Endothelial cell of umbilical vein (primary cell): ENCODE data around the gene PATE3.

Source experiments
- EZH2 ChIP-seq: IDR thresholded peaks from 2 replicates; pipeline ENCODE4 v1.6.1; 2012; ENCODE audit warnings: borderline replicate concordance, low read depth, mild to moderate bottlenecking, moderate library complexity, low read length, inconsistent platforms; ENCODE audit not compliant: severe bottlenecking
- FOS ChIP-seq: IDR thresholded peaks from 2 replicates; pipeline ENCODE4 v1.6.1; 2011; ENCODE audit warnings: mild to moderate bottlenecking, low read length, moderate library complexity, borderline replicate concordance; ENCODE audit not compliant: insufficient read depth
- GATA2 ChIP-seq: IDR thresholded peaks from 2 replicates; pipeline ENCODE4 v1.7.0; 2011; ENCODE audit warnings: low read depth, mild to moderate bottlenecking, moderate library complexity, mixed read lengths, low read length; ENCODE audit not compliant: insufficient read length, insufficient read depth
- JUN ChIP-seq: IDR thresholded peaks from 2 replicates; pipeline ENCODE4 v1.6.1; 2011; ENCODE audit warnings: borderline replicate concordance, low read depth; ENCODE audit not compliant: insufficient read length, insufficient read depth
- MAX ChIP-seq: IDR thresholded peaks from 2 replicates; pipeline ENCODE4 v1.6.1; 2011; ENCODE audit not compliant: insufficient read depth, insufficient read length
- MYC ChIP-seq: IDR thresholded peaks from one replicate; pipeline ENCODE4 v1.6.1; 2011; ENCODE audit warnings: mild to moderate bottlenecking, low read depth, low read length
- POLR2A ChIP-seq: IDR thresholded peaks from 2 replicates; pipeline ENCODE4 v1.6.1; 2012; ENCODE audit warnings: low read depth, mild to moderate bottlenecking, control low read depth, low read length
- POLR2AphosphoS5 ChIP-seq: IDR thresholded peaks from 2 replicates; pipeline ENCODE4 v1.6.1; 2012; ENCODE audit warnings: low read depth, mild to moderate bottlenecking, control low read depth, low read length, moderate library complexity; ENCODE audit not compliant: insufficient read depth
- TF ChIP-seq, protein P1 (sequence below), 2 donors: IDR thresholded peaks; 1 replicate in 1 of 2; 2 replicates in 1 of 2; pipeline ENCODE4 v1.5.1; 2011; ENCODE audit warnings: low read length in 2 of 2, mild to moderate bottlenecking in 2 of 2, moderate library complexity in 2 of 2, control low read depth in 1 of 2, inconsistent platforms in 1 of 2, low read depth in 1 of 2; ENCODE audit not compliant: insufficient read depth in 1 of 2; ENCODE audit errors: extremely low read depth in 1 of 2

- TF ChIP-seq, protein P1, sequence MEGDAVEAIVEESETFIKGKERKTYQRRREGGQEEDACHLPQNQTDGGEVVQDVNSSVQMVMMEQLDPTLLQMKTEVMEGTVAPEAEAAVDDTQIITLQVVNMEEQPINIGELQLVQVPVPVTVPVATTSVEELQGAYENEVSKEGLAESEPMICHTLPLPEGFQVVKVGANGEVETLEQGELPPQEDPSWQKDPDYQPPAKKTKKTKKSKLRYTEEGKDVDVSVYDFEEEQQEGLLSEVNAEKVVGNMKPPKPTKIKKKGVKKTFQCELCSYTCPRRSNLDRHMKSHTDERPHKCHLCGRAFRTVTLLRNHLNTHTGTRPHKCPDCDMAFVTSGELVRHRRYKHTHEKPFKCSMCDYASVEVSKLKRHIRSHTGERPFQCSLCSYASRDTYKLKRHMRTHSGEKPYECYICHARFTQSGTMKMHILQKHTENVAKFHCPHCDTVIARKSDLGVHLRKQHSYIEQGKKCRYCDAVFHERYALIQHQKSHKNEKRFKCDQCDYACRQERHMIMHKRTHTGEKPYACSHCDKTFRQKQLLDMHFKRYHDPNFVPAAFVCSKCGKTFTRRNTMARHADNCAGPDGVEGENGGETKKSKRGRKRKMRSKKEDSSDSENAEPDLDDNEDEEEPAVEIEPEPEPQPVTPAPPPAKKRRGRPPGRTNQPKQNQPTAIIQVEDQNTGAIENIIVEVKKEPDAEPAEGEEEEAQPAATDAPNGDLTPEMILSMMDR (IDR thresholded peaks at IDR 0.05; ENCODE audit: extremely low read depth in 1 of 2, insufficient read depth in 1 of 2, low read depth in 1 of 2, low read length in 2 of 2), result no peak
- TF ChIP-seq POLR2A, result no peak
- no peak for TF ChIP-seq MYC
- TF ChIP-seq POLR2AphosphoS5, result no peak
- TF ChIP-seq EZH2, result no peak
- no peak for TF ChIP-seq GATA2
- no peak for TF ChIP-seq MAX
- no peak for TF ChIP-seq JUN
- no peak for TF ChIP-seq FOS
Measured at GRCh38 chr11:125750629-125751028, 37.3 kb upstream of the PATE3 start.
